Lower lobe of right lung (tissue), 2 donors: Measurements from ENCODE around the gene POLD3. TPM values are rescaled to one million over a fixed set of nuclear protein-coding genes. Genes with fewer than 3 reads are reported as not detected.

Experiments used
- ATAC-seq, 2 donors: fragments of 200-7000 bp; cut with Tn5 transposase; one replicate each; pipeline ENCODE4 v1.9.1; 2020 to 2022; ENCODE audit warnings: mild to moderate bottlenecking in 2 of 2, moderate library complexity in 2 of 2
- DNase-seq: peaks from one replicate; pipeline ENCODE4 v3.0.0-alpha.2; 2020
- H3K27ac ChIP-seq: fragments of 200-600 bp; one replicate; pipeline ENCODE4 v1.8.0; 2022
- H3K27me3 ChIP-seq: fragments of 200-600 bp; one replicate; pipeline ENCODE4 v1.8.0; 2022; ENCODE audit warnings: low read depth
- H3K36me3 ChIP-seq: fragments of 200-600 bp; one replicate; pipeline ENCODE4 v1.8.0; 2022; ENCODE audit warnings: mild to moderate bottlenecking
- H3K4me1 ChIP-seq: fragments of 200-600 bp; one replicate; pipeline ENCODE4 v1.8.0; 2022
- H3K4me3 ChIP-seq: fragments of 200-600 bp; one replicate; pipeline ENCODE4 v1.8.0; 2022; ENCODE audit warnings: mild to moderate bottlenecking
- H3K9me3 ChIP-seq: fragments of 200-600 bp; one replicate; pipeline ENCODE4 v1.8.0; 2022
- intact Hi-C: fragments of 100-400 bp; cut with DNase I; formaldehyde crosslinking; loops from one replicate; pipeline ENCODE4 v1.11.0; 2022
- total RNA-seq: library from RNA; stranded (reverse); fragmentation: NEBNext Ultra II Directional; extraction: Animal tissue kit (Norgen Biotek cat#: 25700); gene quantifications from one replicate; pipeline ENCODE4 v1.2.1, GENCODE V29; 2021
- TF ChIP-seq, protein P1 (sequence below): fragments of 200-600 bp; IDR thresholded peaks from one replicate; pipeline ENCODE4 v1.8.0; 2022; ENCODE audit warnings: antibody characterized with exemption, mild to moderate bottlenecking
- donor health status: DM: no; HTN: yes; CAD: no; lungs with severe emphysema.

The POLD3 gene
- total RNA-seq, 1 donor from 2014 or later, result 18.5 TPM

DNA sequence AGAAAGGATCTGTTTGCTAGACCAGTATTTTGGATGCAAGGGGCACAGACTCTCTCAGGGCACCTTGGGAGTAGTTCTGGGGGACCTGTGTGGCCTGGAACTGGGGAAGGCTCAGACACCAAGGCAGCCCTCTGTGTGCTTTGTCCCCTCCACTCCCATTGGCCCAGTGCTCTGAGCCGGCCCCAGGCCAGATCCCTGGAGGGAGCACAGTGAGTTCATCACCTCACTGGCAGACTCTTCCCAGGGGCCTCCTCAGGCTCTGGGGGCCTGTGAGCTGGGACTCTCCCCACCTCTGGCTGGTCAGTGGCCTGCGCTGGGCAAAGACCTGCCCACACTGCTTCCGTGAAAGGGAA lies 87.1 kb downstream of the POLD3 start:
- no peak for ATAC-seq
- H3K4me1 ChIP-seq, result peaks cover 9% of the 10 kb centered on the region
- no peak overlapping the region for H3K4me3 ChIP-seq
- DNase-seq, result no peak
- intact Hi-C loops, result no loop called here
- no peak overlapping the region for H3K27ac ChIP-seq
- TF ChIP-seq, protein P1, sequence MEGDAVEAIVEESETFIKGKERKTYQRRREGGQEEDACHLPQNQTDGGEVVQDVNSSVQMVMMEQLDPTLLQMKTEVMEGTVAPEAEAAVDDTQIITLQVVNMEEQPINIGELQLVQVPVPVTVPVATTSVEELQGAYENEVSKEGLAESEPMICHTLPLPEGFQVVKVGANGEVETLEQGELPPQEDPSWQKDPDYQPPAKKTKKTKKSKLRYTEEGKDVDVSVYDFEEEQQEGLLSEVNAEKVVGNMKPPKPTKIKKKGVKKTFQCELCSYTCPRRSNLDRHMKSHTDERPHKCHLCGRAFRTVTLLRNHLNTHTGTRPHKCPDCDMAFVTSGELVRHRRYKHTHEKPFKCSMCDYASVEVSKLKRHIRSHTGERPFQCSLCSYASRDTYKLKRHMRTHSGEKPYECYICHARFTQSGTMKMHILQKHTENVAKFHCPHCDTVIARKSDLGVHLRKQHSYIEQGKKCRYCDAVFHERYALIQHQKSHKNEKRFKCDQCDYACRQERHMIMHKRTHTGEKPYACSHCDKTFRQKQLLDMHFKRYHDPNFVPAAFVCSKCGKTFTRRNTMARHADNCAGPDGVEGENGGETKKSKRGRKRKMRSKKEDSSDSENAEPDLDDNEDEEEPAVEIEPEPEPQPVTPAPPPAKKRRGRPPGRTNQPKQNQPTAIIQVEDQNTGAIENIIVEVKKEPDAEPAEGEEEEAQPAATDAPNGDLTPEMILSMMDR, result no peak
- no peaks in the 10 kb centered on the region for H3K9me3 ChIP-seq
- H3K36me3 ChIP-seq, result no peaks in the 10 kb centered on the region
- H3K27me3 ChIP-seq, result peaks cover 4% of the 10 kb centered on the region

DNA sequence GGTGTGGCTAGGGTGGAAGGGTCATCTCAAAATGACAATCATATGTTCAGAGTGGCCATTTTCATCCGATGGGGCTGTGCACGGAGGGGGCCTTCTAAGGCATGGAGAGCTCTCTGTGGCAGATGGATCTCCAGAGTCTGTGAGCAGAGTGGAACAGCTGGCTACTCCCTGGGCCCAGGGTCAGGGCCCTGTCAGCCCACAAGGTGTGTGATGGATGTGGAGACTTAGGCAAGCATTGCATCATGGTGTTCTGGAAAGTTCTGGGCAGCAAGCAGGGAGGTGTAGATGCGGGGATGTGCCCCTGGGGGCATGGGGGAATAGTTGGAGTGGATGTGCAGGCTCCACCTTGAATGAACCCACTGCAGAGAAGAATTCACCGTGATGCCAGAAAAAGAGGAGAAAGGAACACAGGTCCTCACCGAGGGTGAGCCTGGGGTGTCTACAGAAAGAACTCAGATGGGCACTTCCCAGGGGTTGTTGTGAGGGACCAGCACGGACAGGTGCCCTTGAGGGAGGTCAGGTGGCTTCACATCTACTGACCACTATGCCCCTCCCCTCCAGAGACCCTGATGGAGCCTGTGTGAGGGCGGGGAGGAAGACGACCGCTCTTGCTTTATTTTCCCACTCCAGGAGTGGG lies 87.8 kb downstream of the POLD3 start:
- TF ChIP-seq, protein P1, result no peak
- no peak for ATAC-seq
- Histone ChIP-seq H3K9me3 (no peaks in the 10 kb centered on the region), H3K4me3 (no peak overlapping the region), H3K27me3 (peaks cover 4% of the 10 kb centered on the region), H3K36me3 (no peaks in the 10 kb centered on the region), H3K4me1 (peaks cover 9% of the 10 kb centered on the region), H3K27ac (no peak overlapping the region)
- DNase-seq, result no peak
- intact Hi-C loops, result no loop called here

DNA sequence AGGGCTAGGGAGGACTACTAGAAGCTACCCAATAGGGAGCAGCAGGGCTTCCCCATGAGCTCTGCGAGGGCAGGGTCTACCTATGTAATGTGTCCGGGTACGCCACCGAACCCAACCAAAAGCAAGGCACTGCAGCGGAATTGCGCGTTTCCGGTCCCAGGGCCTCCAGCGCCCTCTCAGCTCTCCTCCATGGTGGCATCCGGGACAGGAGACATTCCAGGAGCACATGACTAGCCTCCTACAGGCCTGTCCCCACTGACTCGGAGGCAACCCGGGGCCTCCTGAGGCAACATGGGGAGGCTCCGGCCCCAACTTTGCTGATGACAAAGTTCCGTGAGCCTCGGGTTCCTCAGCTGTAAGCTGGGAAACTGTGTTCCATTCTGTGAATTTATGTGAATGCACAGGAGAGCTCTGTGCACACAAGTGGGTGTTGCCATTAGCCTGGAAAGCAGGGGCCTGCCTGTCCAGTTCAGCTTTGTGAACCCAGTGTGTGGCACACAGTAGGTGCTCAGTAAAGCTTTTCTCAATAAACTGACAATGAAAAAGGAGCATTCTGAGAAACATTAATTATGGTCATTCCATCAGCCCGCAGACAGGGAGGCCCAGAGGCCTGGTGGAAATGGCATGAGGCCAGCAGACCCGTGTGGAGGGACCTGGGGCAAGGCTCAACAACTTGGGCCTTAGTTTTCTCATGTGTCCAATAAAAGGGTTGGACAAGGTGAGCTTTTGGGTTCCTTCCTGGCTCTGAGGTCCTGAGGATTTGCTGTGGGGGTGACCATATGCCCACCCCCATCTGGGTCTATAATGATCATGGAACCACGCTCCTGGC lies 88.5 kb downstream of the POLD3 start:
- Histone ChIP-seq H3K4me1 (peaks cover 9% of the 10 kb centered on the region), H3K27ac (no peak overlapping the region), H3K4me3 (no peak overlapping the region), H3K9me3 (no peaks in the 10 kb centered on the region), H3K36me3 (no peaks in the 10 kb centered on the region), H3K27me3 (peaks cover 4% of the 10 kb centered on the region)
- intact Hi-C loops, result no loop called here
- TF ChIP-seq, protein P1, result no peak
- no peak for ATAC-seq
- no peak for DNase-seq

DNA sequence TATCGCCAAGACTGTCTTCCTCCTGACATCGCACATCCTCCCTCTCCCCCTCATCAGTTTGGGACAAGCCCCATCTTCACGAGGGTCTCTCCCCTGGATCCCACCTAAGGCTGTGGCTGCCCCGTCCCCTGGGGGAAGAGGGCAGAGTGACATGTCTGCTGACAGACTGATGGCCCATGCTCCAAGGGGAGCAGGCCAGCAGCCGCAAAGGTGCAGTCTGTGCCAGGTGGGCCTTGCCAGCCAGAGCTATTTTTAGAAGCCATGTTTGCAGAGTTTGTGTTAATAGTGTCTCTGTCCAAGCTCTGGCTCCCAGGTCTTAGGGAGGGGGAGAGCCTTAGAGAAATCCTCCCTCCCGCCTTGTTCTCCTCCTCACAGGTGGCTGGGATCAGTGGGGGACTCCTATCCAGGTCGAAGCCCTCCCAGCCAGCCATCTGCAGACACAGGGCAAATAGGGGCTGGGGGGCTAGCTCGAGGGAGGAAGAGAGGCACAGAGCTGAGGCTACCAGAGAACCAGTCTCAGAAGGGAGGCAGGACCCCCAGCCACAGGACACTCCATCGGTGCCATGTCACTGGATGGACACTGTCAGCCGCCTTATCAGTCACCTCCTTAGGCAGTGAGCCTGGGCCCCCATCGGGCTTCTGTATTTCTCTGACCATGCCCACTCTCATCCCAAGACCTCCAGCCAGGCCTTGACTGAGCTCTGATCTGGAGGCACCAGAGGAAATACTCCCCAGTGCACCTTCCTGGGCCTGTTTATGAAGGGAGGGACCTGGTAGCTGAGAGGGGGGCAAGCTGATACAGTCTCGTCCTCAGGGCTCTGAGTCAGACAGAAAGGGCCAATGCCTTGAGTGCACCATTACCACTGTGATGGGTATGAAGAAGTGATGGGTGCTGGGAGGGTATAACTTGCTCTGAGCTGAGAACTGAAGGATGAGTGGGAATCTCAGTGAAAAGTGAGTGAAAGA lies 89.6 kb downstream of the POLD3 start:
- no peak overlapping the region for H3K4me3 ChIP-seq

More for the DNA sequence above, 89.6 kb downstream of the POLD3 start:
- Histone ChIP-seq H3K27me3 (peaks cover 4% of the 10 kb centered on the region), H3K4me1 (peaks cover 9% of the 10 kb centered on the region), H3K36me3 (no peaks in the 10 kb centered on the region), H3K27ac (no peak overlapping the region), H3K9me3 (no peaks in the 10 kb centered on the region)
- intact Hi-C loops, result no loop called here
- peak in 1 of 2 donors; percentile 64 for ATAC-seq
- DNase-seq, result no peak
- TF ChIP-seq, protein P1, result no peak
